GM18907 (cell line): ENCODE data around the gene HNRNPAB.
"Not testable (repeated sequence)": the region's sequence is repeated elsewhere in the genome, so short reads cannot be mapped to it uniquely, and the experiment has no call there.

ENCODE experiments used
- ATAC-seq: cut with Tn5 transposase; IDR thresholded peaks from one replicate; pipeline ENCODE4 v1.9.1; 2021; ENCODE audit warnings: mild to moderate bottlenecking, moderate library complexity; ENCODE audit not compliant: unreplicated experiment

Gene HNRNPAB

GRCh38 chr5:178228609-178229008 is 24.3 kb downstream of the HNRNPAB start:
- ATAC-seq = no peak

- ATAC-seq = not testable (repeated sequence)
Observed at GRCh38 chr5:178229111-178229510, 24.8 kb downstream of the HNRNPAB start.

GRCh38 chr5:178229861-178230260 is 25.5 kb downstream of the HNRNPAB start:
- ATAC-seq = no peak

- no peak for ATAC-seq
Observed at GRCh38 chr5:178230879-178231538, 26.7 kb downstream of the HNRNPAB start.

- ATAC-seq = no peak
Observed at GRCh38 chr5:178231539-178232123, 27.3 kb downstream of the HNRNPAB start.

GRCh38 chr5:178232124-178232919 is 28.0 kb downstream of the HNRNPAB start, which contains the start of gene PHYKPL:
PHYKPL (minus strand) TSS chr5:178232802; CDS start chr5:178232550, 252 bp downstream.
- ATAC-seq = peak; percentile 64

- ATAC-seq = no peak
Observed at GRCh38 chr5:178232920-178233429, 28.6 kb downstream of the HNRNPAB start.

GRCh38 chr5:178234121-178234749 is 29.9 kb downstream of the HNRNPAB start:
- ATAC-seq = no peak

- ATAC-seq = peak; percentile 23
Observed at GRCh38 chr5:178234750-178235587, 30.6 kb downstream of the HNRNPAB start.

GRCh38 chr5:178235588-178235974 is 31.2 kb downstream of the HNRNPAB start:
- no peak for ATAC-seq

GRCh38 chr5:178236126-178236525 is 31.8 kb downstream of the HNRNPAB start:
- ATAC-seq = no peak

GRCh38 chr5:178236679-178237078 is 32.3 kb downstream of the HNRNPAB start:
- ATAC-seq = no peak

- no peak for ATAC-seq
Observed at GRCh38 chr5:178237431-178238312, 33.3 kb downstream of the HNRNPAB start.

GRCh38 chr5:178238313-178238635 is 33.9 kb downstream of the HNRNPAB start:
- ATAC-seq = no peak

GRCh38 chr5:178238711-178239592 is 34.6 kb downstream of the HNRNPAB start:
- no peak for ATAC-seq

GRCh38 chr5:178239626-178240301 is 35.4 kb downstream of the HNRNPAB start:
- ATAC-seq = not testable (repeated sequence)

- no peak for ATAC-seq
Observed at GRCh38 chr5:178240341-178240741, 36.0 kb downstream of the HNRNPAB start.

GRCh38 chr5:178240766-178241165 is 36.4 kb downstream of the HNRNPAB start:
- ATAC-seq = no peak
